Sciatic nerve (tissue), 2 donors: ENCODE measurements around the gene SYPL1. TPM values are rescaled to one million over a fixed set of nuclear protein-coding genes. Genes with fewer than 3 reads are reported as not detected.

Source experiments
- ATAC-seq: fragments of 200-7000 bp; cut with Tn5 transposase; one replicate; pipeline ENCODE4 v1.9.1; 2020; ENCODE audit warnings: mild to moderate bottlenecking, moderate library complexity
- DNase-seq: peaks from one replicate; pipeline ENCODE4 v3.0.0-alpha.2; 2020; ENCODE audit warnings: low spot score
- intact Hi-C: fragments of 100-400 bp; cut with DNase I; formaldehyde crosslinking; loops from one replicate; pipeline ENCODE4 v1.14.2; 2022
- total RNA-seq: library from RNA; stranded (reverse); fragmentation: NEBNext Ultra II Directional; extraction: Animal tissue kit (Norgen Biotek cat#: 25700); gene quantifications from one replicate; pipeline ENCODE4 v1.2.1, GENCODE V29; 2021
- donor health status: DM: no; HTN: no; CAD: no.
- donor health status: DM: no; HTN: no; CAD: no.

Gene SYPL1
- total RNA-seq, 1 donor from 2014 or later: 83.5 TPM

- ATAC-seq: peak; percentile 41
- intact Hi-C loops: no loop called here
- no peak for DNase-seq
These were observed 40.6 kb downstream of the SYPL1 start for GRCh38 chr7:106071356-106071998.

GRCh38 chr7:106070567-106071254 is 41.4 kb downstream of the SYPL1 start:
- no peak for ATAC-seq
- no peak for DNase-seq
- intact Hi-C loops: no loop called here

GRCh38 chr7:106070201-106070551 is 41.9 kb downstream of the SYPL1 start:
- DNase-seq (no peak), ATAC-seq (no peak)
- intact Hi-C loops: no loop called here

GRCh38 chr7:106069471-106070200 is 42.5 kb downstream of the SYPL1 start:
- intact Hi-C loops: loop anchor here (10.0 kb wide), 1 partner anchor 45 kb away; the partner anchor contains the start of gene SYPL1
- no peak for ATAC-seq
- no peak for DNase-seq

GRCh38 chr7:106068986-106069385 is 43.1 kb downstream of the SYPL1 start:
- ATAC-seq (no peak), DNase-seq (no peak)
- intact Hi-C loops: loop anchor here (10.0 kb wide), 1 partner anchor 46 kb away; the partner anchor contains the start of gene SYPL1

GRCh38 chr7:106068538-106068961 is 43.6 kb downstream of the SYPL1 start:
- intact Hi-C loops: loop anchor here (10.0 kb wide), 1 partner anchor 46 kb away; the partner anchor contains the start of gene SYPL1
- DNase-seq (no peak), ATAC-seq (no peak)

- intact Hi-C loops: loop anchor here (10.0 kb wide), 1 partner anchor 47 kb away; the partner anchor contains the start of gene SYPL1
- DNase-seq (no peak), ATAC-seq (no peak)
These were observed 44.4 kb downstream of the SYPL1 start for GRCh38 chr7:106067678-106068077.

GRCh38 chr7:106065575-106066500 is 46.3 kb downstream of the SYPL1 start:
- DNase-seq: no peak
- ATAC-seq: peak; percentile 61
- intact Hi-C loops: loop anchor here (10.0 kb wide), 1 partner anchor 49 kb away; the partner anchor contains the start of gene SYPL1

- intact Hi-C loops: loop anchor here (10.0 kb wide), 1 partner anchor 50 kb away; the partner anchor contains the start of gene SYPL1
- DNase-seq (peak; percentile 85), ATAC-seq (peak; percentile 94)
These were observed 47.1 kb downstream of the SYPL1 start for GRCh38 chr7:106064771-106065574.

- no peak for DNase-seq
- intact Hi-C loops: loop anchor here (10.0 kb wide), 1 partner anchor 50 kb away; the partner anchor contains the start of gene SYPL1
- ATAC-seq: no peak
These were observed 47.8 kb downstream of the SYPL1 start for GRCh38 chr7:106064316-106064715.

- no peak for DNase-seq
- no peak for ATAC-seq
- intact Hi-C loops: loop anchor here (10.0 kb wide), 1 partner anchor 51 kb away; the partner anchor contains the start of gene SYPL1
These were observed 48.4 kb downstream of the SYPL1 start for GRCh38 chr7:106063692-106064091.

GRCh38 chr7:106063024-106063423 is 49.1 kb downstream of the SYPL1 start:
- intact Hi-C loops: loop anchor here (10.0 kb wide), 1 partner anchor 52 kb away; the partner anchor contains the start of gene SYPL1
- DNase-seq: no peak
- ATAC-seq: no peak

- intact Hi-C loops: loop anchor here (10.0 kb wide), 1 partner anchor 52 kb away; the partner anchor contains the start of gene SYPL1
- ATAC-seq (no peak), DNase-seq (no peak)
These were observed 49.6 kb downstream of the SYPL1 start for GRCh38 chr7:106062521-106062931.

- no peak for DNase-seq
- no peak for ATAC-seq
- intact Hi-C loops: loop anchor here (10.0 kb wide), 1 partner anchor 53 kb away; the partner anchor contains the start of gene SYPL1
These were observed 50.1 kb downstream of the SYPL1 start for GRCh38 chr7:106062006-106062405.

GRCh38 chr7:106061301-106061979 is 50.7 kb downstream of the SYPL1 start:
- intact Hi-C loops: loop anchor here (10.0 kb wide), 1 partner anchor 53 kb away; the partner anchor contains the start of gene SYPL1
- ATAC-seq: no peak
- DNase-seq: no peak

GRCh38 chr7:106060394-106060920 is 51.7 kb downstream of the SYPL1 start:
- DNase-seq (no peak), ATAC-seq (no peak)
- intact Hi-C loops: loop anchor here (10.0 kb wide), 1 partner anchor 54 kb away; the partner anchor contains the start of gene SYPL1
